ENCODE data around the gene TFCP2L1.

TFCP2L1 gene

GRCh38 chr2:121324601-121325000 is 39.6 kb upstream of the TFCP2L1 start:
- Histone ChIP-seq H3K9me2 (replicated peaks; ENCODE audit: insufficient read depth, low read length) (no peaks in the 10 kb centered on the region), H3K9ac (ENCODE audit: low read length) (no peak overlapping the region), H2AFZ (ENCODE audit: low read depth, low read length, severe bottlenecking) (no peak overlapping the region), H3F3A (ENCODE audit: insufficient read depth) (no peaks in the 10 kb centered on the region), H3K9me3 (ENCODE audit: insufficient read depth, low read length) (no peaks in the 10 kb centered on the region), H4K20me1 (ENCODE audit: low read depth, low read length) (no peaks in the 10 kb centered on the region), H3K27ac (ENCODE audit: low read depth, low read length) (no peak overlapping the region), H3K4me3 (ENCODE audit: insufficient read depth, low read length, poor library complexity, severe bottlenecking) (no peak overlapping the region), H3K4me2 (ENCODE audit: low read depth, low read length, poor library complexity, severe bottlenecking) (no peak overlapping the region), H3K36me3 (ENCODE audit: low read length) (no peaks in the 10 kb centered on the region), H3K79me2 (ENCODE audit: insufficient read depth, low read length) (no peaks in the 10 kb centered on the region), H3K27me3 (ENCODE audit: low read length) (no peaks in the 10 kb centered on the region)
- no peak for TF ChIP-seq CTCF (IDR thresholded peaks at IDR 0.05; ENCODE audit: insufficient read depth, low read length, poor library complexity, severe bottlenecking)
- no peak for TF ChIP-seq EZH2phosphoT487 (conservative IDR thresholded peaks at IDR 0.05; ENCODE audit: low read length)

- Histone ChIP-seq H2AFZ (ENCODE audit: low read depth, low read length, severe bottlenecking) (no peak overlapping the region), H3K4me3 (ENCODE audit: insufficient read depth, low read length, poor library complexity, severe bottlenecking) (no peak overlapping the region), H3K9ac (ENCODE audit: low read length) (no peak overlapping the region), H3K4me2 (ENCODE audit: low read depth, low read length, poor library complexity, severe bottlenecking) (no peak overlapping the region), H3K79me2 (ENCODE audit: insufficient read depth, low read length) (no peaks in the 10 kb centered on the region), H3K9me2 (replicated peaks; ENCODE audit: insufficient read depth, low read length) (no peaks in the 10 kb centered on the region), H3F3A (ENCODE audit: insufficient read depth) (no peaks in the 10 kb centered on the region), H4K20me1 (ENCODE audit: low read depth, low read length) (no peaks in the 10 kb centered on the region), H3K9me3 (ENCODE audit: insufficient read depth, low read length) (no peaks in the 10 kb centered on the region), H3K27ac (ENCODE audit: low read depth, low read length) (no peak overlapping the region), H3K36me3 (ENCODE audit: low read length) (no peaks in the 10 kb centered on the region), H3K27me3 (ENCODE audit: low read length) (no peaks in the 10 kb centered on the region)
- TF ChIP-seq CTCF (IDR thresholded peaks at IDR 0.05; ENCODE audit: insufficient read depth, low read length, poor library complexity, severe bottlenecking) (no peak), EZH2phosphoT487 (conservative IDR thresholded peaks at IDR 0.05; ENCODE audit: low read length) (no peak)
These were observed 36.5 kb upstream of the TFCP2L1 start for GRCh38 chr2:121321476-121321875.

- H3K9me3 ChIP-seq (ENCODE audit: insufficient read depth, low read length) = no peaks in the 10 kb centered on the region
- no peak overlapping the region for H3K4me3 ChIP-seq (ENCODE audit: insufficient read depth, low read length, poor library complexity, severe bottlenecking)
- H4K20me1 ChIP-seq (ENCODE audit: low read depth, low read length) = no peaks in the 10 kb centered on the region
- H3K27me3 ChIP-seq (ENCODE audit: low read length) = no peaks in the 10 kb centered on the region
- H3F3A ChIP-seq (ENCODE audit: insufficient read depth) = no peaks in the 10 kb centered on the region
- H3K9me2 ChIP-seq (replicated peaks; ENCODE audit: insufficient read depth, low read length) = no peaks in the 10 kb centered on the region
- H3K27ac ChIP-seq (ENCODE audit: low read depth, low read length) = no peak overlapping the region
- H3K36me3 ChIP-seq (ENCODE audit: low read length) = no peaks in the 10 kb centered on the region
- TF ChIP-seq EZH2phosphoT487 (conservative IDR thresholded peaks at IDR 0.05; ENCODE audit: low read length) = no peak
- no peak for TF ChIP-seq CTCF (IDR thresholded peaks at IDR 0.05; ENCODE audit: insufficient read depth, low read length, poor library complexity, severe bottlenecking)
- no peak overlapping the region for H3K9ac ChIP-seq (ENCODE audit: low read length)
- H2AFZ ChIP-seq (ENCODE audit: low read depth, low read length, severe bottlenecking) = no peak overlapping the region
- H3K4me2 ChIP-seq (ENCODE audit: low read depth, low read length, poor library complexity, severe bottlenecking) = no peak overlapping the region
- no peaks in the 10 kb centered on the region for H3K79me2 ChIP-seq (ENCODE audit: insufficient read depth, low read length)
These were observed 34.9 kb upstream of the TFCP2L1 start for GRCh38 chr2:121319941-121320340.
